GM21737 (cell line): ENCODE results near the gene CCDC157.
"Not testable (repeated sequence)": the region's sequence is repeated elsewhere in the genome, so short reads cannot be mapped to it uniquely, and the experiment has no call there.

Source experiments
- ATAC-seq: cut with Tn5 transposase; IDR thresholded peaks from one replicate; pipeline ENCODE4 v1.9.1; 2021; ENCODE audit warnings: mild to moderate bottlenecking, moderate library complexity; ENCODE audit not compliant: unreplicated experiment

Gene CCDC157

DNA sequence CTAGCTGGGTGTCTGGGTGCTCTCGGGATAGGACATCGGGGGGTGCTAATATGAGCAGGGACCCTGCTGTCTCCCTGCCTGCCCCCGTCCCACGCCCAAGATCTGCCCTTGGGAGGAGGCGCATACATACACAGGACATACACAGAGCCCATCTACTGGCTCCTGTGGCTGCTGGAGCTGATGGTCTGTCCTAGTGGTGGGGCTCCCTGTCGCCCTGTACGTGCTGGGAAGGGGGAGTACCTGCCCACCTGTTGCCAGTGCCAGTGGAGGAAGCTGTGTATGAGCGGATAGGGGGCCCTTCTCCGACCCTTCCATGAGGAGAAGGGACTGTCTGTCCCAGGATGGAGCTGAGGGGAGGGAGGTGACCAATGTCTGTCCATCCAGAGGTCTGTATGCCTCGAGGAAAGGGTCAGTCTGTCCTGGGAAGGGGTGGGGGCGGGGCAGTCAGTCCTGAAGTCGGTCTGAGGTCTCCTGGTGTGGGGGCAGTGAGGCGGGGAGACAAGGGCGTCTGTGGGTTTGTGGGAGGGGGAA is 31.0 kb upstream of the CCDC157 start:
- no peak for ATAC-seq

DNA sequence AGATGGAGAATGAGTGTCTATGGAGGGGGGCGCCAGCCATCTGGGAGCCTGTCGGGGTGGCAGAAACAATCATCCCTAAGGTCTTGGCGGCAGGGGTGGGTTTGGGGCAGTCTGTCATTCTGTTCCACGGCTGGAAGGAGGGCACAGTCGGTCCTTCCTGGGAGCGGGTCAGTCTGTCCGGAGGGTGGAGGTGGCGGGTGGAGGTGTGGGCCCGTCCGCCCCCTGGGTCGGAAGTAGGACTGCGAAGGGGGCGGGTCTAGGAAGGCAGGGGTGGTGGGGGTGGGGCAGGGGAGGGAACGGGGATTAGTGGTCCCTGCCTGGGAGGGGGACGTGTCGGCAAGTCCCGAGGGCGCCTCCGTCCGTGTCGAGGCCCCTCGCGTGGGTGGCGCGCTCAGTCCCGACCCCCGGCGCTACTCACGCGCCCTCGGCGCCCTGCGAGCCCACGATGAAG is 30.5 kb upstream of the CCDC157 start:
- peak; percentile 27 for ATAC-seq

DNA sequence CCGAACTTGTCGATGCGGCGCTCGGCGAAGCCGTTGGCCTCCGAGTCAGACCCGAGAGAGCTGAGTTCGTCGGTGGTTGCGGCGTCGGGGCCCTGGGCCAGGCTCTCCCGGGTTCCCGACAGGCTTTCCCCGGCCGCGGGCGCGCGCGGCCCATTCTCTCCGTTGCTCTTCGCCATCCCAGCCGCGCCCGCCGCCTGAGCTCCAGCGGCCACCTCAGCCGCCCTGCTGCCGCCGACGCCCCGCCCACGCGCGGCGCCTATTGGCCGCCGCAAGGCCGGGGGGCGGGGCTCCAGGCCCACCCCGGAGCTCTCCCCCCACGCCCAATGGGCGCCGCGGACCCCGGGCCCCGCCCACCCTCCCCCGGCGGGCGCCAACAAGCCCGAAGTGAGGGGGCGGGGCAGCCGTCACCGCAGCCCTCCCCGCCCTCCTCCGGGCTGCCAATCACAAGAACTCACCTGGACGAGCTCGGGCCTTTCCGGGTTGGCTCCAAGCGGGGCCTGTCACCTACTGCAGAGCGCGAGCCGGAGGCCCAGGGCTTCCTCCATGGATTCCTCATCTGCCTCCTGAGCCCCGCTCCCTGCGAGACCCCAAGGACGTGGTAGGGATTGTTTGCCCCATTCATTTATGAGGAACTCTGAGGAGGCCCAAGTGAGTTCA is 30.0 kb upstream of the CCDC157 start, which contains the start of gene TBC1D10A:
Gene TBC1D10A (minus strand): TSS at position 236 of the 657 bp plus-strand sequence. CDS start 60 bp downstream, at position 176.
- peak; percentile 82 for ATAC-seq

DNA sequence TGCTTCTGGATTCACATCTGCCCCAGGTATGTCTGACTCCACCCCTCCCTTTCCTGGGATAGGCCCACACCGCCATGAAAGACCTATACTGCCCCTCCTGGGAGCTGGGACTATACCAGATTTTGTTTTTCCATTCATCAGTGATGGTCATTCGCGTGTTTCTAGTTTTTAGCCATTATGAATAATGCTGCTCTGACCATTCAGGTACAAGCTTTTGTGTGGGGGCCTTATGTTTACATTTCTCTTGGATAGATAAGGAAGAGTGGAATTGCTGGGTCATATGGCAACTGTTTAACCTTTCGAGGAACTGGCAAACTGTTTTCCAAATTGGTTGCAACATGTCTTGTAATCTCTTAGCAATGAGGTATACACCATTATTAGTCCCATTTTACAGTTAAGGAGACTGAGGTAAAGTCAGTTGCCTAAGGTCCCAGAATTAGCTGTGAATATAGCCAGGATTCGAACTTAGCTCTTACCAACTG is 28.9 kb upstream of the CCDC157 start:
- no peak for ATAC-seq

DNA sequence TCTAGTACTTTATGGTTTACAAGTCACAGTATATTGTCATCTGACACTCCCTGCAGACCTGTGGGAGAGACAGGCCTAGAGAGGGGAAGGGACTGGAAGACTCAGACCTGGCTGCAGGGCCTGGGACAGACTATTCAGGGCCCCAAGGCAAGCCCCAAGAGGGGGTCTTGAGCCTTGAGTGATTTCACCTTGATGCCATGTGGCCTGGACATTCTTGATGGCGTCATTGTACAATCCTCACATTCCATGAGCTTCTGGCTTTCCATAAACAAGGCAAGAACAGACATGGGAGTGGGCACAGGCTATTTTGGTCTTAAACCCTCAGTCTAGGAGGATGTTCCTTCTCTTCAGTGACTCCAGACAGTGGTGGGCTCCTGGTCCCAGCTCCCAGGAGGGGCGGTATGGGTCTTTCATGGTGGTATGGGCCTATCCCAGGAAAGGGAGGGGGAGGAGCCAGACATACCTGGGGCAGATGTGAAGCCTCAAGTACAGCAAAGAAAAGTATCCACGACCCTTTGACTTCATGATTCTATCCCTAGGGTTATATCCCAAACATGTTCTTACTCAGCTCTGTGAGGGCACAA is 28.2 kb upstream of the CCDC157 start:
- no peak for ATAC-seq

DNA sequence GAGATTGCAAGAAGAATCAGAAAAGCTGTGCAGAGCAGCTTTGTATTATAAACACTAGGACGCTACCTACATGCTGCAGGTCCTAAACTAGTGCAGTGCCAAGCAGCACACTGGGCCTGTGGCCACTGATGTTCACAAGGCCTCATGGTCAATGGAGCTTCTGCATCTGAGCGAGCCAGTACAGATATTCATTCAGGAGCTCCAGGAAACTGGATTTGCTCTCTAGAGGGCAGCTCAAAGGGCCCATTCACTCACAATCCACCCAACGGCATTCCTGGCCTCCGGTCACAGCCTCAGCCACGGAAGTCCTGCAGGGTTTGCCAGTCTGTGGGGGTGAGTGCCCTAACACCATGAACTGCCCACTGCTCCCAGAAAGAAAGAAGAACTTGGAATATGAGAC is 24.3 kb upstream of the CCDC157 start:
- no peak for ATAC-seq

DNA sequence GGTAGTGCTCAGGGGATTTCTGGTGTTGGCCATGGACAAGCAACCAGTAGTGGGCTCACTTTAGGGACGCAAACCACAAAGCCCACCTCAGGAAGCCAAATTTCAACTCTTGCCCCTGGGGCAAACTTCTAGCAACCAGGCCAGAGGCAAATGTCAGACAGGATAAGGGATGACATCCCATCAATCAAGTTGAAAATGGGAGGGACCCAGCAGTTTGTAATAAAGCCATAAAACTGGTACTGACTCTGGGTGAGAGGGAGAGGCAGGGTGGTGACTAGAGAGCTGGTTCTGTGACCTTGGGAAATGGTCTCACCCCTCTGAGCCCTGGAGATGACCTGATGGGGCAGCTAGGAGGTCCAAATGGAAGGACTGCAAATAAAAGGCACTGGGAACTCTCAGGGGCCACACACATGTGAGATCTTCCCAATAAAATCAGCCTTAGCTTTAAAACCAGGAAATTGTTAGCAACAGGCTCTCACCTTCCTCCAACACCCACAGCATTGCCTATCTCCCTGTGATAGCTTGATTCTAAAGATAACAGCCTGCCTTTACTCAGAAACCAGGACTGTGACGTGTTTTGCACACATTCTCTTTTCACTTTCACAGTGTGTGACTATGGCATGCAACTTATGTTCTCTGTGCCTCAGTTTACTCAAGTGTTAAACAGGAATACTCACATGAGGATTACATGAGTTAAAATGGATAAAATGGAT is 23.7 kb upstream of the CCDC157 start:
- ATAC-seq: no peak

DNA sequence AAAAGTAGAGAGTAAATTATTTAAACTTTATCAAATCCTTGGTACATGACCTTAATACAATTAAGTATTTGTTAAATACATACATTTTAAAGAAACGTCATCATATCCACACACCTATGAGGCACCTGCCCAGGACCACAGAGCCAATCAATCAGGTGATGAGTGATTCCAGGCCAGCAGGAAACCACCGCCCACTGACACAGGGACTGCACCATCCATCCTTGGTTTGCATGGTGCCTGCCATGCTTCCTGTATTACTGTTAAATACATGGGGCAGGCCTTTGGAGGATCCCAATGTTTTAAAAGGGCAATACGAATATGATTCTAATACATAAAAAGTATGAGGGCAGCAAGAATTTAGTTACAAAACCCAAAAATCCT is 23.1 kb upstream of the CCDC157 start:
- no peak for ATAC-seq

DNA sequence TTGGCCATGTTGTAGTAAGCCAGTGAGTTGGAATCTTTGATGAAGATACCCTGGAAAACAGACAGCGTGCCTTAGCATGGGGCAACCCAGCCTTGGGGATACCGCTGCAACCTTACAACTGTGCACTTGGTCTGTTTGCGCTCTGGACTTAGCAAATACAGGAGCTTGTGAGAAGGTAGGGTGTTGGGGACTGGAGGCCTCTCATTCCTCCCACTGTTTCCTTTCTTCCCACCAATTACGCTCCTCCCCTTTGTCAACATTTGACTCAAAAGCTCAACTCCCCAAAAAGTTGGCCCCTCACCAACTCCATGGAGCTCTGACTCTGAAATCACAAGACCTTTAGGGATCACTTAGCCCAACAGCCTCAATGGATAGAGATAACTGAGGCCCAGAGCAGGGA is 22.2 kb upstream of the CCDC157 start:
- ATAC-seq: no peak

DNA sequence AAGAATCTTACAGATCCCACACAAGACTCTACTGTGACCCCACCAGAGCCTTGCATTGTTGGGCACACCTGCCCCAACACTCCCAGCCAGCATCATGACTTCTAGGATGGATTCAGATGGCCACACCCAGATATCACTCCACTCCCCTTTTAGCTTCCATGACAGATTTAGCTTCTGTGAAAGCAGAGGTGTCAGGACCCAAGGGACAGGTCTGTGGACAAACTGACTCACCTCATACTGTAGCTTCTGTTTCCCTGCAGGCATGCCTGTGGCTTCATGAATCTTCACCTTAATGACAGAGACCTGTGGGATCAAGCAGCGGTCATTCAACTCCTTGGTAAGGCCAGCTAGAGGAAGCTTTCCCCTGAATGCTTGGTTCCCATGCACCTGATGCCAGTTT is 21.6 kb upstream of the CCDC157 start:
- ATAC-seq: no peak

DNA sequence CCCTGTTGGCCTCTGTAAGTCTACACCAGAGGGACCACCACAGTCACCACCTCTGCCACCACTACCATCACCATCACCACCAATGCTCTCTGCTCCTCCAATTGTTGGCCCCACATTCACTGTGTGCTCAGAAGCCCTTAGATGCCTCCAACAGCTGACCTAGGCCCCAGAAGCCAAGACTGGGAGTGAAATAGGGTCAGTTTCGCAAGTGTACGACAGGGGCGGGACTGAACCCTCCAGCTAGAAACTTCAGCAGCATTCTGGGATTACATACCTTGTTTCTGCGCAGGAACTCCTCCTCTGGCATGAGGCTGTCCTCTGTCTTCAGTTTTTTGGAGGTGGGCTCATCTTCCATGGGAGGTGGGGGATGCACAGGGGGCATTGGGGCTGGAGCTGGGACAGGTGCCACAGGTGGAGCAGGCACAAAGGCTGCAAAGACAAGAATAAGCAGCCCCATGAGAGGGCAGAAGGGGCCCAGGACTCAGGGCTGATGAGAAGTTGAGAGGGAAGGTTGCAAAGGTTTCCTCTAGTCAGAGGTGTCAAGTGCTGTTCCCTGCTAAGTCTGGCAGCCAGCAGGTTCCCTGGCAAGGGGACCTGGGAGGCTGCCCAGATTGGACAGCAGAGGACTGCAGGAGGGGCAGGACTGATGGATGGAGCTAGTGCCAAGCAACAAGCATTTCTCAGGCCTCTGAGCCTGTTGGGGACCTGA is 19.9 kb upstream of the CCDC157 start:
- ATAC-seq: no peak

DNA sequence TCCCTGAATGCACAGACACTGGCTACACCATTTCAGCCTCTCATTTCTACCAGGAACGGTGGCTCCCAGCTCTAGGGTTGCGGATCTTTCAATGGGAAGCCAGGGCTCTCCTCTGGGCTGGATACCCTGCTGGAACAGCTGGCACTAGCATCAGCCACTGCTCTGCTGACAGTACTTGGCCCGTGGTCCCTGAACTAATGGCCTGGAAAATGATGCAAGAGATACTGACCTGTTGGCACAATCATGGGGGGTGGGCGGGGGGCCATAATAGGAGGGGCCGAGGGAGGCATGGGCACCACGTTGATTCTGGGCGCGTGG is 19.4 kb upstream of the CCDC157 start:
- ATAC-seq: no peak

DNA sequence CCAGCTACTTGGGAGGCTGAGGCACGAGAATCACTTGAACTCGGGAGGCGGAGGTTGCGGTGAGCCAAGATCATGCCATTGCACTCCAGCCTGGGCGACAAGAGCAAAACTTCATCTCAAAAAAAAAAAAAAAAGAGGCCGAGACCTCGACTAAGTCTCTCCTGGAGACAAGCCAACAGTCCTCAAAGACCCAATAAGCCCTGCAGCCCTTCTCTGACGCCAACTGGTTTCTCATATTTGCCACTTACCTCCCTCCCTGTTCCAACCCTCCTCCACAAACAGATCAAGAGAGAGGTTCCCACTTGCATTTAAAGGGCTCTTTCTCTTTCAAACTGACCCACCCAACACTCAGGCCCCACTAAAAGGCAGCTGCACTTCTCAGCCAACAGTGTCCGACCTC is 18.5 kb upstream of the CCDC157 start:
- not testable (repeated sequence) for ATAC-seq

DNA sequence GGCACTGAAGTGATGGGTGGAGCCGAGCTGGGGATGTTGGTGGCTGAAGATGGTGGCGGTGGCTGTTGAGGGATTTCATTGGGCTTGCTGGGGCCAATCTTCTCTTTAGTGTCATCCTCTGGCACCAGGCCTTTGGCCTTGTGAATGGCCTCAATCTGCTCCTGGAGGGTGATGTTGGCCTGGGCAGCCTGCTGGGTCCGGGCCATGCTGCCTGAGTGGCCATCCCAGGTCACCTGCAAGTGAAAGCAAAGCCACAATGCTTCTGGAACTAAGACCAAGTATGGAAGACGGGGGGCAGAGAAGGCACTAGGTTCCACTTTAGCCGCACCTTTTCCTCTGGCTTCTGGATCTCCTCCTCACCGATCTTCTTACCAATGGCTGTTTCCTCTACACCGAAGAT is 18.0 kb upstream of the CCDC157 start:
- no peak for ATAC-seq

DNA sequence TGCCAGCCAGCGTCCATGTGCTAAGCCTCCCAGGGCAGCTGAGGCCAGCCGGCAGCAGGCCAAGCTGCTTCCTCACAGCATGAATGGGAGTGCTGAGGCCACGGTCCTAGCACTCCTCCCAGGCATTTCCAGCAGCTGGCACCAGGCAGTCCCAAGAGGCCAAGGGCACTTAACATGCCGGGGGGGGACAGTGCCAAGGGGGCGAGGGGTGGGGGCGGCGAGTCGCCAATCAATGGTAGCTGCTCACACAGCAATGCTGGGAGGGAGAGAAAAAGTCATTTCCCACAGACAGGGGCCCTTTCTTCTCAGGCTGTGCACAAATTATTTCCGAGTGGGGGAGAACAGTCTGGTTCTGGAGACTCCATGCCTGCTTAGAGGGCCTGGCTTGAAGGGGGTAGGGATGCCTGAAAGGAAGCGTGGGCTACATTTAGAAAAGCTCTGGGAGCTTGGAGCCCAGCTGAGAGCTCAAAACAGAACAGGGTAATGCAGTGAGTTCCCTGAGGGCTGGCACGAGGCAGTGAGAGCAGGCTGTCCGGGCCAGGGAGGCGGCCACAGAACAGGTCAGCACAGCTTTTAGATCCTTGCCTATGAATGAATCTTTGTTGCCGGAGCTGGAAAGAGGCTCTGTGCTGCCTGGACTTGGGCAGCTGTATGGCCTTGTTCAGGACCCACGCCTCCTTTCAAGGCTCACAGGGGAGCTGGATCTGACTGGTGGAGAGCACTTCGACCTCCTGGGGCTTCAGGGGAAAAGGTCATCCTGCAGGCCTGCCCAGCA is 15.7 kb upstream of the CCDC157 start:
- ATAC-seq: no peak

DNA sequence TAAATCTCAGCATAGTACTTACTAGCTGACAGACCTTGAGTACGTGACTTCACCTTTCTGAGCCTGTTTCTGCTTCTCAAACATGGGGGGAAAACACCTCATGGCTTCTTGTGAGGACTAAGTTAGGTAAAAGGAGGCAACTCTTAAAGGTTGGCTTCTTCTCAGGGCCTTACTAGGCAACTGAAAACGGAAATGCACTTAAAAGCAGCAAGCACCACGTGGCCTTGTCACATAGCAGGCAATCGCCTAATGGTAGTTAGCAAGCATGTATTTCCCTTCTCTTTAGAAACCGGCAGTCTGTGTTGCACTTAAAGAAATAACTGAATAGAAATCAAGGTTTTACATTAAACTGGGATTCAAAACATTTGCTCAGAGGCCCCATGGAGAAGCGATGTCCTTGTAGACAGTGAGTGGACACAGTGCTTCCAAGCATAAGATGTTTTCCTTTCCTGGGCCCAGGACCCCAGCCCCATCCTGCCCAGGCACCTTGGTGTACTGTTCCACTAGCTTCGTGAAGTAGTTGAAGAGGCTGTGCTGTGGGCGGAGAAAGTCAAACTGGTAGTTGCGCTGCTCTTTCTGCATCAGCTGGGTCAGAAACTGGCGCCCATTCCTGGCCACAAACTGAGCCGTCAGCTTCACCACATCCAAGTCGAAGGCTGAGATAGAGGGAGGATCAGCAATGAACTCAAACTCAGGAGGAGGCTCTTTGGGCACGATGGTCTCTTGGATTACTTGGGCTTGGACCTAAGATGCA is 12.2 kb upstream of the CCDC157 start:
- ATAC-seq: no peak

DNA sequence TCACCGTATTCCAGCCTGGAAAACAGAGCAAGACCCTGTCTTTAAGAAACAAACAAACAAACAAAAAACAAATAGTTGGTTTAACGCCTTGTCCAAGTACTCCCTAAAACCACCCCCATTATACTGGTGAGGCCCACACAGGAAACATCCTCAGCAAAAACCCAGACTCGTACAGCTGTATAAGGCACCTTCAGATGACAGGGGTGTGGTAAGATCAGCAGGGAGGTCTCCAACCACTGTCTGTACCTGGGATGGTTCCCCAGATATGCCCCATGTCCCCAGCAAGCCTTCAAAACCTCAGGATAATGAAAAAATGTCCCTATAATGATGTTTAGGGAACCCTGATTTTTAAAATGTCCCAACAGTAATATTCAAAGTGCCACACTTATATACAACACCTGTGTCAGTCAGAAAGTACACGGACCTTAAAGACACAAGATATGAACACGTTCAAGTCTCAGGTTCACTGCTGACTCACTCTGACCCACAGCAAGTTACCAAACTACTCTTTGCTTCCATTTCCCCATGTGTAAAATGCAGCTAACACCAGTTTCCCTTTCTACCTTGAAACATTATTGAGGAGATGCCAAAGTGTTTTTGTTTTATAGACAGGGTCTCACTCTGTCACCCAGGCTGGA is 9.4 kb upstream of the CCDC157 start:
- no peak for ATAC-seq

DNA sequence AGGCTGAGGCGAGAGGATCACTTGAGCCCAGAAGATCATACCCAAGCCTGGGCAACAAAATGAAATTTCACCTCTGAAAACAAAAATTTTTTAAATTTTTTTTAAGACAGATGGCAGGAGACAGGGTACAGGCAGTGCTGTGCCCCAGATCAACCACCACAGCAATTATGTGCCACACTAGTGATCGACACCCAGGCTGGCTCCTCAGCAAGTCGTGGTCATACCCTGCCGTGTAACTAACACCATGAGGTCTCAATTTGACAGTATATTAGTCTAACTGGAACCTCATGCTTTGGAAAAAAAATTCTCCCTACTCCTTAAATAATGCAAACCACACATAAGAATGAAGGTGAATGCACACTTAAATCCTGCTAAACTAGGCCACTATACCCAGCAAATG is 8.4 kb upstream of the CCDC157 start:
- ATAC-seq: no peak

DNA sequence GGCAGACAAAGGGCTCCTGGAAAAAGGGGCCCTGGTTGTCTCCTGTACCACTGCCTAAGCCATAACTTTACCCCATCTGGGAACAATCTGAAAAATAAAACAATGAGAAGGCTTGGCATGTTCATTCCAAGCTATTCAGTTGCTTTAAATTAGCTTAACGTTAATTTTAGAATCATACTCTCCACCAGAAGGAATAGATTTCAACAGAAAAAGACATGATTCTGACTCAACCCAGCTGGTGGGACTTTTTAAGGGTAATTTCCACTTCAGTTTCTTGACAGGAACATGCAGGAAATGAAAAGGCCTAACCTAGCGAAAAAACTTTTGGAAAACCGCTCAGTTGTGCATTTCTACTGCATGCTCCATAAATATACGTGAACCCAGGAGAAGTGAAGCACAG is 8.0 kb upstream of the CCDC157 start:
- ATAC-seq: no peak
